Eye (tissue), 1 donor: ENCODE results near the gene MFSD2A.
A peak's percentile ranks its signal among the peaks of the same experiment; 100 is the strongest.
"Not testable (repeated sequence)": the region's sequence is repeated elsewhere in the genome, so short reads cannot be mapped to it uniquely, and the experiment has no call there.

Source experiments
- DNase-seq: peaks from one replicate; pipeline ENCODE4 v3.0.0-alpha.2; 2015

The MFSD2A gene

GRCh38 chr1:39969531-39970270, 14.8 kb downstream of the MFSD2A start:
- no peak for DNase-seq

DNA sequence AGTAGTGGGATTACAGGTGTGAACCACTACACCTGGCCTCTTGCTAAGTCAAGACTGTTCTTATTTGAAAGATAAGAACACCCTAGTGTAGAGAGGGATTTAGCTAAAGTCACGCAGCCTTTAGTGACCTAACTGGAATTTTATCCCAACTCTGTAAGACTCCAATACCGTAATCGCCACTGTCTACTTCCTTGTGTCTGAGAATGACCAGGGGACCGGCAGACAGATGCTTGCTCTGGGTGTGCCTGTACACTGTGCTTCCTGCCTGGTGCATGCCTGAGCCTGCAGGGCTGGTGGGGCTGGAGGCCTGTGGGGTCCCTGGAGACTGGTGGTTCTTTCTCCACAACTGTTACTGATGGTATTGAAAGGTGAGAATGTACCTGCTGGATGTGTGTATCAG, 15.3 kb downstream of the MFSD2A start:
- DNase-seq = no peak

DNA sequence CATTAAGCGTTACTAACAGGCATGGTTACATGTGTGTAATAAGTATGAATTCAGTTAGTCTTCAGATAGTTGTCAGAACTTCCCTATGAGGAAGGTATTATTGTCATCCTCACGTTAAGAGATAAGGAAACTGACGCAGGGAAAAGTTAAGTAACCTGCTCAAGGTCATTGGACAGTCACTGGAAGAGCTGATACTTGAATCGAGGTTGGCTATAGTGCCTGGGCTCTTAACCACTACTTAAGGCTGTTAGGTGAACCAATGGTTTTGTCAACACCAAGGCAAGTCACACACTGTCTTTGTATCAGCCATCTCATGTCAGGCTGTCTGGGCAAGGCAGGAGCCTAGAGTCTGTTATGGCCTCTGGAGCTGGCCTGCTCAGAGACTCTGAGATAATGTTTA, 16.2 kb downstream of the MFSD2A start:
- no peak for DNase-seq

- peak; percentile 88 for DNase-seq
Measured at GRCh38 chr1:39973503-39974135, 18.7 kb downstream of the MFSD2A start.

GRCh38 chr1:39976732-39977131, 21.8 kb downstream of the MFSD2A start:
- DNase-seq = no peak

- DNase-seq = no peak
Measured at GRCh38 chr1:39977202-39977601, 22.3 kb downstream of the MFSD2A start.

GRCh38 chr1:39979654-39980053, 24.7 kb downstream of the MFSD2A start:
- DNase-seq = no peak

DNA sequence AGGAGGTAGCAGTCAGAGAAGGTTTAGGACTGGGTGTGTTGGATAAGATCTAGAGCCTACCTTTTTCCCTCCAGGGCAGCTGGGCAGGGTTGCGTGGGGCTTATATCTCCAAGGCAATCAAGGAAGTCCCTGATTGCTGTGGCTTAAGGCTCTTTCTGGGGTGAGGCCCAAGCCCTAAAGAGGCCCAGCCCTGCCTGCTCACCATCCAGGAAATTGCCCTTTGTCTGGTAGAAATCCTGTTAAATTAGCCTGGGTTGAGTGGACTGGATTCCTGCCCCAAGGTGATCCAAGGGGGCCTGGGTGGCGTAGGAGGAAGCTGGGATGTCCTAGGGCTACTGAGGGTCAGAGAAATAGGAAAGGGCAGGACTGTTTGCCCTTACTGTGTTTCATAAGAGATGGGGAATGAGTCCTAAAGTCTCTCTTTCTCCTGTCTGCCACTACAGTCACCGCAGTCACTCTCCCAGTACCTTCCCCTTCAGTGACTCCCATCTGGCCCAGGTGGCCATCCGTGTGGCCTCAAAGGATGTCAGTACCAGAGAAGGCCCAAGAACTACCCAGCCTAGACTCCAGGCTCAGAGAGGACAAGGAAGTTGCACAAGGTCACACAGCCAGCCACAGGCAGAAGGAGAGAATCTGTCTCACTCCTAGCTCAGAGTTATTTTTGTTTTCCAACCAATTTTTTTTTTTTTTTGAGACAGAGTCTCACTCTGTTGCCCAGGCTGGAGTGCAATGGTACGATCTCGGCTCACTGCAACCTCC, 25.8 kb downstream of the MFSD2A start:
- no peak for DNase-seq

DNA sequence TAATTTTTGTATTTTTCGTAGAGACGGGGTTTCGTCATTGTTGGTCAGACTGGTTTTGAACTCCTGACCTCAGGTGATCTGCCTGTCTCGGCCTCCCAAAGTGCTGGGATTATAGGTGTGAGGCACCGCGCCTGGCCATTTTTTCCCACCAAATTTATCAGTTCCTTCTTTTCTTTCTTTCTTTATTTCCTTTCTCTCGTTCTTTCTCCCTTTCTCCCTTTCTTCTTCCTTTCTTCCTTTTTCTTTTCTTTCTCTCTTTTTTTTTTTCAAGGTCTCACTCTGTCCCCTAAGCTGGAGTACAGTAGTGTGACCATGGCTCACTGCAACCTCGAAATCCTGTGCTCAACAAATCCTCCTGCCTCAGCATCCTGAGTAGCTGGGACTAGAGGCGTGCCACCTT, 26.4 kb downstream of the MFSD2A start:
- DNase-seq = no peak

GRCh38 chr1:39981945-39982344, 27.0 kb downstream of the MFSD2A start:
- DNase-seq = no peak

GRCh38 chr1:39984480-39984879, 29.5 kb downstream of the MFSD2A start:
- DNase-seq = not testable (repeated sequence)

- DNase-seq = no peak
Measured at GRCh38 chr1:39984951-39985350, 30.0 kb downstream of the MFSD2A start.

- DNase-seq = no peak
Measured at GRCh38 chr1:39987869-39988268, 32.9 kb downstream of the MFSD2A start.

GRCh38 chr1:39988618-39989343, 33.8 kb downstream of the MFSD2A start:
- DNase-seq = no peak

DNA sequence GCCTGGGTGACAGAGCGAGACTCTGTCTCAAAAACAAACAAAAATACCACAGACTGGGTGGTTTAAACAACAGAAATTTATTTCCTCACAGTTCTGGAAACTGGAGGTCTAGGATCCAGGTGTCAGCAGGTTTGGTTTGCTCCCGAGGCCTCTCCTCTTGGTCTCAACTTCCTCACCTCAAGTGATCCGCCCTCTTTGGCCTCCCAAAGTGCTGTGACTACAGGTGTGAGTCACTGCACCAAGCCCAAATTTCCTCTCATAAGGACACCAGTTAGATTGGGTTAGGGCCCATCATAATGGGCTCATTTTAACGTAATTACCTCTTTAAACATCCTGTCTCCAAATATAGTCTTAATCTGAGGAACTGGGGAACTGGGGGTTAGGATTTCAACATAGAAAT, 35.5 kb downstream of the MFSD2A start:
- DNase-seq = no peak

DNA sequence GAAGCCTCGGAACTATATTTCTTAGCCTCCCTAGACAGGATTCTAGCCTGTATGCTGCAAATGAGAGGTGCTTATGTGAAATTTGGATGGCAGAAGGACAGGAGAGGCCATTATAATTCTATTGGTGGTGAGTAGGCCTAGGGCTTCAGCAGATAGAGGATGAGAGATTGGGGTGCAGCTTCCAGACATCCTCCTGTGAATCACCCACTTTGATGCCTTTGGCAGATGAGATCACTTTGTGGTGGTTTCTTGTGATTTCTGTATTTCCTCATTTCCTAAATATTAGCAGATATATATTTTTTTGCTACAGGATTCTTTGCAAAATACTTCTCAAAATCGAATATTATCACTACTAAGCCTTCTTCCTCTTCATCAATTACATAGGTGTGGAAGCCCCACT, 37.3 kb downstream of the MFSD2A start:
- no peak for DNase-seq

GRCh38 chr1:39992888-39993287, 37.9 kb downstream of the MFSD2A start:
- no peak for DNase-seq

DNA sequence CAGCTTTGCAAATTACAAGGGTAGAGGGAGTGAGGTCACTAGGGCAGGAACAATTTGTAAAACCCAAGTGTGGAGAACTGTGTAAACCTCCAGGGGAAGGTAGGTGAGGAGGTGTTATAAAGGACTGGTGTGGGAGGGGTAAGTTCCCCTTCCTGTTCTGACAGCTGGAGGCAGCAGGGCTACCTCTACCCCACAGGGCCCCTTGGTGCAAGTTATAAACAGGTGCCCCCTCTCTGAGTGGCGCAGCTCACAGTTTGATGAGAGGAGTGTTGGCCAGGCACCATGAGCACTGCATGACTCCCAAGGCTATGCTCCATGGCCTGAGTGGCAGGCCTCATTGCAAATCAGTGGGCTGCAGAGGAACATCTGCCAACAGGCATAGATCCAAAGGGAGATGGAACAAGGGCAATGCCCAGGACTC, 41.0 kb downstream of the MFSD2A start:
- DNase-seq = no peak

GRCh38 chr1:39996396-39997004, 41.6 kb downstream of the MFSD2A start:
- no peak for DNase-seq

DNA sequence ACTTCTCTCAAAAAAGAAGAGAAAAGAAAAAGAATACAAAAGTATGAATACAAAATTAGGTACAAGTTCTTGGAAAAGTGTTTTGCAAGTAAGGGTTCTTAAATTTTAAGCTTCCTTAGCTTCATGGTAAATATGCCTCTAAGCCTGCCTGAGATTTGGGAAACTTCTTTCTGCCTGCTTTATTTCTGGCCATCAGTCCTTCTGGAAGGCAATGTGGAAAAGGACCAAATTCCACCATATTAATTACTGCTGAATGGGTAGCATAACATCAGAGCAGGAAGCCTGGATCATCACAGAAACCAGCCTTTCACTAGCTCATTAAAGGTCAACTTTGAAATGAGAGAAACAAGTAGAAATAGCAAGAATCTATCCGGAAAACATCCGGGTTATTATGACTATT, 46.5 kb downstream of the MFSD2A start:
- no peak for DNase-seq

DNA sequence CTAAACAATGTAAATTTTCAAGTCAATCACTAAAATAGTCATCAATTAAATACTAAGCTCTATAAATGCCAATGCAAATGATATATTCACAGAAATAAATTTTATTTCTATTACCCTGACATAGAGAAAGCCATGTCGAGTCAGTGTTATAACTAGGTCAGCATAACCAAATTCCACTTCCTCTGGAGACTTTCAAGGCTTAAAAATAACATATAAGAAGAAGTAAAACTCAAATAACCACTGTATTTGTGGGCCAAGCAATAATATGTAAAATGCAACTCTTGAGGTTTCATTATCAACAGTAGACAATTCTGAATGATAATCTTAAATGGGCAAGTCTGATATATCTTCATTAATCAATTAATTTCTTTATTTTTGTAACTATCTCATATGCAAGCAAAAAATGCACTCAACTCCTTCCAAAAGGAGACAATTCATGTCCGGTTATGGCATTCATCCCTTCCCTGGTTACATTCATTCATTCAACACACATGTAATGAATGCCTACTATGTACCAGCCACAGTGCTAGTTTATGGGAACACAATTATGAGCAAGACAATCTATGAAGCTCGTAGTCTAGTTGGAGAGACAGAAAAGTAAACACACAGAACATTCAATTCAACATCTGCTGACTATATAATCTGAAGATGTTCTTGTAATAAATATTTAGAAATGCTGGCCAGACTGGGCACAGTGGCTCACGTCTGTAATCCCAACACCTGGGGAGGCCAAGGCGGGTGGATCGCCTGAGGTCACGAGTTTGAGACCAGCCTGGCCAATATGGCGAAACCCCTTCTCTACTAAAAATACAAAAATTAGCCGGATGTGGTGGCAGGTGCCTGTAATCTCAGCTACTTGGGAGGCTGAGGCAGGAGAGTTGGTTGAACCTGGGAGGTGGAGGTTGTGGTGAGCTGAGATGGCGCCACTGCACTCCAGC, 48.5 kb downstream of the MFSD2A start:
- DNase-seq = no peak

GRCh38 chr1:40004857-40005256, 49.9 kb downstream of the MFSD2A start:
- peak; percentile 44 for DNase-seq
